HepG2 (cell line): Measurements from ENCODE around the gene PLSCR4. TPM values are rescaled to one million over a fixed set of nuclear protein-coding genes. Genes with fewer than 3 reads are reported as not detected.

ENCODE experiments used
- ARID4A ChIP-seq: sonication (generic); formaldehyde crosslinking; IDR thresholded peaks from 2 replicates; pipeline ENCODE4 v1.5.0; 2020; ENCODE audit warnings: mild to moderate bottlenecking, missing genetic modification reagents, borderline replicate concordance
- GATAD2A ChIP-seq: IDR thresholded peaks from 2 replicates; pipeline ENCODE4 v1.6.1; 2016
- IRF1 ChIP-seq: sonication (generic); formaldehyde crosslinking; IDR thresholded peaks from 2 replicates; pipeline ENCODE4 v1.4.0; 2020; ENCODE audit warnings: low read depth, mild to moderate bottlenecking, missing genetic modification reagents
- MBNL3 ChIP-seq: fragments of 250-450 bp; sonication (Bioruptor Pico); conservative IDR thresholded peaks from 2 replicates; pipeline ENCODE4 v1.8.0; 2022; ENCODE audit warnings: mild to moderate bottlenecking, inconsistent platforms
- NFE2L1 ChIP-seq: sonication (generic); formaldehyde crosslinking; IDR thresholded peaks from 2 replicates; pipeline ENCODE4 v1.4.0; 2020; ENCODE audit warnings: missing genetic modification reagents, mild to moderate bottlenecking, borderline replicate concordance
- PHF8 ChIP-seq: sonication (generic); formaldehyde crosslinking; IDR thresholded peaks from 2 replicates; pipeline ENCODE4 v1.5.0; 2020; ENCODE audit warnings: missing genetic modification reagents
- PPARG ChIP-seq: conservative IDR thresholded peaks from 2 replicates; pipeline ENCODE4 v1.6.1; 2016; ENCODE audit warnings: missing biosample characterization, missing genetic modification reagents
- RNF2 ChIP-seq: fragments of 450-650 bp; conservative IDR thresholded peaks from 2 replicates; pipeline ENCODE4 v1.6.1; 2016; ENCODE audit warnings: low read depth
- SNAPC2 ChIP-seq: sonication (generic); formaldehyde crosslinking; IDR thresholded peaks from 2 replicates; pipeline ENCODE4 v1.8.1; 2022; ENCODE audit warnings: mild to moderate bottlenecking, missing genetic modification reagents
- TEAD3 ChIP-seq: optimal IDR thresholded peaks from 2 replicates; pipeline ENCODE3; 2016; ENCODE audit warnings: borderline replicate concordance
- TRIM22 ChIP-seq: fragments of 450-650 bp; IDR thresholded peaks from 2 replicates; pipeline ENCODE4 v1.6.1; 2017
- ZBTB21 ChIP-seq: sonication (generic); formaldehyde crosslinking; IDR thresholded peaks from 2 replicates; pipeline ENCODE4 v1.4.0; 2020; ENCODE audit warnings: missing genetic modification reagents
- ZNF556 ChIP-seq: sonication (generic); formaldehyde crosslinking; IDR thresholded peaks from 2 replicates; pipeline ENCODE4 v1.4.0; 2020; ENCODE audit warnings: mild to moderate bottlenecking, missing genetic modification reagents, borderline replicate concordance
- ZNF572 ChIP-seq: sonication (generic); formaldehyde crosslinking; IDR thresholded peaks from 2 replicates; pipeline ENCODE4 v1.5.1; 2020; ENCODE audit warnings: mild to moderate bottlenecking, missing genetic modification reagents
- ZNF747 ChIP-seq: sonication (generic); formaldehyde crosslinking; IDR thresholded peaks from 2 replicates; pipeline ENCODE4 v1.8.1; 2023; ENCODE audit warnings: missing genetic modification reagents, mild to moderate bottlenecking, borderline replicate concordance
- ZNF770 ChIP-seq: sonication (generic); formaldehyde crosslinking; IDR thresholded peaks from 2 replicates; pipeline ENCODE4 v1.5.0; 2020; ENCODE audit warnings: mild to moderate bottlenecking, missing genetic modification reagents
- polyA plus RNA-seq, 8 experiments: library from polyadenylated mRNA; depleted of rRNA in 3 of 8; stranded (reverse) in 7 of 8; unstranded in 1 of 8; fragments of >200 nt; fragmentation: Illumina TruSeq in 4 of 8; extraction: Trizol in 4 of 8; gene quantifications; 2 replicates each; pipeline versions ENCODE4 v1.2.1 to v1.2.3, GENCODE V29; 2011 to 2016; ENCODE audit warnings: low read depth in 4 of 8, missing spikeins in 1 of 8, mixed read lengths in 1 of 8; ENCODE audit not compliant: insufficient read depth in 1 of 8
- total RNA-seq, 5 experiments: library from RNA; depleted of rRNA; stranded (reverse); fragments of >200 nt; fragmentation: Illumina TruSeq; extraction: Trizol; gene quantifications; 2 replicates each; pipeline ENCODE4 v1.2.3, GENCODE V29; 2016; ENCODE audit warnings: low read depth in 1 of 5
- TF ChIP-seq, protein P1 (sequence below): sonication (generic); formaldehyde crosslinking; IDR thresholded peaks from 2 replicates; pipeline ENCODE4 v1.4.0; 2020; ENCODE audit warnings: mild to moderate bottlenecking, low read depth, missing genetic modification reagents
- TF ChIP-seq, protein P2 (sequence below): sonication (generic); formaldehyde crosslinking; IDR thresholded peaks from 2 replicates; pipeline ENCODE4 v1.4.0; 2020; ENCODE audit warnings: mild to moderate bottlenecking, missing genetic modification reagents
- TF ChIP-seq, protein P3 (sequence below), 2 experiments: sonication (generic) in 1 of 2; formaldehyde crosslinking in 1 of 2; IDR thresholded peaks; 2 replicates each; pipeline versions ENCODE4 v1.5.1 to v1.6.1; 2011 to 2020; ENCODE audit warnings: borderline replicate concordance in 1 of 2, low read depth in 1 of 2, low read length in 1 of 2, mild to moderate bottlenecking in 1 of 2, missing genetic modification reagents in 1 of 2, moderate library complexity in 1 of 2

The PLSCR4 gene
- total and polyA plus RNA-seq, 2 of the 13 experiments (the other 11 are each of a cell fraction or from before 2014, with no cell fraction given): 1.5 to 59.0 TPM

DNA sequence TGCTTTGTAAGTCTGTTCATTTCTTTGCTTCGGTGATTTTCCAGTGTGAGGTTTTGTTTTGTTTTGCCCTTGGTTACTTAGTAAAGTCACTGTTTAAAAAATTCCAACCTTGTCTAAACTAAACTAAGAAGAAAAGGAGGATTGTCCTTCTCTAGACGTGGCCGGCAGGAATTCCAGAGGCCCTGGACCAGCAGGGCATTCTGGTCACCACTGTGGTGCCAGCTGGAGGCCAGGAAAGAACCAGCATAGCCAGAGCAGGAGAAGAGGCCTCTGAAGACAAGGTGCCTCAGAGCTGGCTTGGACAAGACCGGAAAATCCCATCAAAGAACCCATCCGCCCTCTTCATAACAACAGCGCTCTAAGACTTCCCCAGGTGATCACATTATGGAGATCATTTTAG, 98.1 kb downstream of the PLSCR4 start (continued):
- TF ChIP-seq ARID4A: no peak
- TF ChIP-seq TEAD3 (CRISPR knock-in tag): peak; percentile 59
- TF ChIP-seq, protein P1, sequence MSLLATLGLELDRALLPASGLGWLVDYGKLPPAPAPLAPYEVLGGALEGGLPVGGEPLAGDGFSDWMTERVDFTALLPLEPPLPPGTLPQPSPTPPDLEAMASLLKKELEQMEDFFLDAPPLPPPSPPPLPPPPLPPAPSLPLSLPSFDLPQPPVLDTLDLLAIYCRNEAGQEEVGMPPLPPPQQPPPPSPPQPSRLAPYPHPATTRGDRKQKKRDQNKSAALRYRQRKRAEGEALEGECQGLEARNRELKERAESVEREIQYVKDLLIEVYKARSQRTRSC (CRISPR knock-in tag): no peak
- no peak for TF ChIP-seq PPARG (CRISPR knock-in tag)
- TF ChIP-seq MBNL3 (CRISPR knock-in tag): no peak
- TF ChIP-seq, protein P2, sequence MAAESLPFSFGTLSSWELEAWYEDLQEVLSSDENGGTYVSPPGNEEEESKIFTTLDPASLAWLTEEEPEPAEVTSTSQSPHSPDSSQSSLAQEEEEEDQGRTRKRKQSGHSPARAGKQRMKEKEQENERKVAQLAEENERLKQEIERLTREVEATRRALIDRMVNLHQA (CRISPR knock-in tag): no peak
- no peak for TF ChIP-seq ZNF770
- no peak for TF ChIP-seq ZNF747 (CRISPR knock-in tag)
- TF ChIP-seq ZNF572: no peak
- TF ChIP-seq ZBTB21: no peak
- TF ChIP-seq NFE2L1: no peak
- TF ChIP-seq RNF2: no peak
- TF ChIP-seq PHF8: peak; percentile 15; the same call in 1 of the 2 replicates
- TF ChIP-seq SNAPC2 (CRISPR knock-in tag): no peak
- no peak for TF ChIP-seq TRIM22
- TF ChIP-seq GATAD2A: peak; percentile 64
- TF ChIP-seq, protein P3, sequence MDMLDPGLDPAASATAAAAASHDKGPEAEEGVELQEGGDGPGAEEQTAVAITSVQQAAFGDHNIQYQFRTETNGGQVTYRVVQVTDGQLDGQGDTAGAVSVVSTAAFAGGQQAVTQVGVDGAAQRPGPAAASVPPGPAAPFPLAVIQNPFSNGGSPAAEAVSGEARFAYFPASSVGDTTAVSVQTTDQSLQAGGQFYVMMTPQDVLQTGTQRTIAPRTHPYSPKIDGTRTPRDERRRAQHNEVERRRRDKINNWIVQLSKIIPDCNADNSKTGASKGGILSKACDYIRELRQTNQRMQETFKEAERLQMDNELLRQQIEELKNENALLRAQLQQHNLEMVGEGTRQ (IDR thresholded peaks at IDR 0.05; ENCODE audit: low read depth, low read length): no peak
- TF ChIP-seq, protein P3 (CRISPR knock-in tag; IDR thresholded peaks at IDR 0.05; ENCODE audit: borderline replicate concordance): no peak
- no peak for TF ChIP-seq IRF1 (CRISPR knock-in tag)
- TF ChIP-seq ZNF556 (CRISPR knock-in tag): no peak
